Esophagus muscularis mucosa (tissue), 4 donors: Measurements from ENCODE around the gene IRAK2. TPM values are rescaled to one million over a fixed set of nuclear protein-coding genes. Genes with fewer than 3 reads are reported as not detected.

Source experiments
- DNase-seq: peaks from one replicate; pipeline ENCODE4 v3.0.0-alpha.2; 2017; ENCODE audit errors: extremely low spot score
- H3K27ac ChIP-seq, 4 donors: fragments of 200-600 bp; sonication (generic); replicated peaks in 1 of 4; 1 replicate in 3 of 4; 2 replicates in 1 of 4; pipeline ENCODE4 v1.5.1; 2016 to 2019; ENCODE audit warnings: mild to moderate bottlenecking in 1 of 4
- H3K27me3 ChIP-seq, 4 donors: fragments of 200-600 bp; sonication (generic); one replicate each; pipeline versions ENCODE4 v1.5.1 to v1.6.0; 2016 to 2019
- H3K36me3 ChIP-seq, 4 donors: fragments of 200-600 bp; sonication (generic); one replicate each; pipeline ENCODE4 v1.5.1; 2016 to 2019
- H3K4me1 ChIP-seq, 4 donors: fragments of 200-600 bp; sonication (generic); one replicate each; pipeline ENCODE4 v1.5.1; 2016 to 2019
- H3K4me3 ChIP-seq, 4 donors: fragments of 200-600 bp; sonication (generic); 1 replicate in 2 of 4; 2 replicates in 2 of 4; pipeline ENCODE4 v1.5.1; 2016 to 2019; ENCODE audit warnings: mild to moderate bottlenecking in 4 of 4, moderate library complexity in 1 of 4
- H3K9me3 ChIP-seq, 4 donors: fragments of 200-600 bp; sonication (generic); 1 replicate in 3 of 4; 2 replicates in 1 of 4; pipeline ENCODE4 v1.5.1; 2016 to 2019
- EP300 ChIP-seq: sonication (generic); formaldehyde crosslinking; IDR thresholded peaks from one replicate; pipeline ENCODE4 v1.6.1; 2017; ENCODE audit warnings: antibody characterized with exemption
- POLR2A ChIP-seq: fragments of 450-650 bp; IDR thresholded peaks from one replicate; pipeline ENCODE4 v1.6.1; 2017; ENCODE audit warnings: antibody characterized with exemption, moderate library complexity, mild to moderate bottlenecking, low read depth
- POLR2AphosphoS5 ChIP-seq, 2 donors: sonication (generic); formaldehyde crosslinking; IDR thresholded peaks; one replicate each; pipeline ENCODE4 v1.6.1; 2017; ENCODE audit warnings: antibody characterized with exemption in 2 of 2
- WGBS: methylation state at CpG from one replicate; pipeline ENCODE4 v1.1.5; 2018; 5-methylcytosine and 5-hydroxymethylcytosine counted together
- intact Hi-C: fragments of 100-400 bp; cut with DNase I; formaldehyde crosslinking; loops from one replicate; pipeline ENCODE4 v1.15.1; 2023
- total RNA-seq, 4 donors: library from RNA; depleted of rRNA; stranded (reverse); fragments of >200 nt; gene quantifications; one replicate each; pipeline versions ENCODE4 v1.1.0 to v1.2.1, GENCODE V29; 2016
- TF ChIP-seq, protein P1 (sequence below), 3 experiments: fragments of 200-600 bp in 2 of 3; fragments of 450-650 bp in 1 of 3; sonication (generic) in 2 of 3; IDR thresholded peaks; one replicate each; pipeline ENCODE4 v1.5.1; 2017 to 2019; ENCODE audit warnings: antibody characterized with exemption in 3 of 3, mild to moderate bottlenecking in 2 of 3, moderate library complexity in 1 of 3

Gene IRAK2, protein sequence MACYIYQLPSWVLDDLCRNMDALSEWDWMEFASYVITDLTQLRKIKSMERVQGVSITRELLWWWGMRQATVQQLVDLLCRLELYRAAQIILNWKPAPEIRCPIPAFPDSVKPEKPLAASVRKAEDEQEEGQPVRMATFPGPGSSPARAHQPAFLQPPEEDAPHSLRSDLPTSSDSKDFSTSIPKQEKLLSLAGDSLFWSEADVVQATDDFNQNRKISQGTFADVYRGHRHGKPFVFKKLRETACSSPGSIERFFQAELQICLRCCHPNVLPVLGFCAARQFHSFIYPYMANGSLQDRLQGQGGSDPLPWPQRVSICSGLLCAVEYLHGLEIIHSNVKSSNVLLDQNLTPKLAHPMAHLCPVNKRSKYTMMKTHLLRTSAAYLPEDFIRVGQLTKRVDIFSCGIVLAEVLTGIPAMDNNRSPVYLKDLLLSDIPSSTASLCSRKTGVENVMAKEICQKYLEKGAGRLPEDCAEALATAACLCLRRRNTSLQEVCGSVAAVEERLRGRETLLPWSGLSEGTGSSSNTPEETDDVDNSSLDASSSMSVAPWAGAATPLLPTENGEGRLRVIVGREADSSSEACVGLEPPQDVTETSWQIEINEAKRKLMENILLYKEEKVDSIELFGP
- 1 to 10 TPM; 2.5 to 3.2 (median 2.8) TPM for total RNA-seq

DNA sequence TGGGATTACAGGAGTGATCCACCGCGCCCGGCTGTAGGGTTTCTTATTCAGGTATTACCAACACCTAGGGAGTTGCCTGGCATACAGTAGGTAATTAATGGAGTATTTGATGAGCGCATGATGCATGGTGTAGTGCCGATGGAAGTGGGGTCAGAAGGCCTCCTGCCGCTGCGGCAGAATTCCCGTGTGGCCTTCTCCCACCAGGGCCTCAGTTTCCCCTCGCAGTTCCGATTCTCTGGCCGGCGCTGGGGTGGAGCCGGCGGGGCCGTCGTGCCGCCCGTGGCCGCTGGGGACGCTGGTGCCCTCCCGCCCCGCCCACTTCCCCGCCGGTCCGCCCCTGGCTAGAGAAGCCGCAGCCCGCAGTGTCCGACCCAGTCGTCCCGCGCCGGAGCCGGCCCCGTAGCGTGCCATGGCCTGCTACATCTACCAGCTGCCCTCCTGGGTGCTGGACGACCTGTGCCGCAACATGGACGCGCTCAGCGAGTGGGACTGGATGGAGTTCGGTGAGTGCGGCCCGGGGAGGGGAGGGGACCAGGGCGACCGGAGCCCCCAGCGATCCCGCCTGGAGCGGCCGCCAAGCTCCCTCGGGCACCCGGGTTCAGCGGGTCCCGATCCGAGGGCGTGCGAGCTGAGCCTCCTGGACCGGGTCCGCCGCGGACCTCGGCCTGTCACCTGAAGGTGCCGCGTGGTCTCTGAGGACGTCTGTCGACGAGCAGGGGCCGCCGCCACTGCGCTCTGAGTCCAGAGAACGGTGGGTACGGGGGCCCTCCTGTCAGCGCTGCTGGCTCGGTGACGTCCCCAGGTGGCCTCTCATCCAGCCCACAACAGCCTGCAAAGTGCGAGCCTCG lies at the start of gene IRAK2:
TSS of gene IRAK2 (plus strand) at position 374 of the 848 bp plus-strand sequence. CDS start at position 410, 36 bp downstream.
- no peak for DNase-seq
- TF ChIP-seq EP300 (no peak), POLR2AphosphoS5 (IDR thresholded peaks at IDR 0.05) (peak; percentile 58 to 82), POLR2A (peak; percentile 15)
- TF ChIP-seq, protein P1, sequence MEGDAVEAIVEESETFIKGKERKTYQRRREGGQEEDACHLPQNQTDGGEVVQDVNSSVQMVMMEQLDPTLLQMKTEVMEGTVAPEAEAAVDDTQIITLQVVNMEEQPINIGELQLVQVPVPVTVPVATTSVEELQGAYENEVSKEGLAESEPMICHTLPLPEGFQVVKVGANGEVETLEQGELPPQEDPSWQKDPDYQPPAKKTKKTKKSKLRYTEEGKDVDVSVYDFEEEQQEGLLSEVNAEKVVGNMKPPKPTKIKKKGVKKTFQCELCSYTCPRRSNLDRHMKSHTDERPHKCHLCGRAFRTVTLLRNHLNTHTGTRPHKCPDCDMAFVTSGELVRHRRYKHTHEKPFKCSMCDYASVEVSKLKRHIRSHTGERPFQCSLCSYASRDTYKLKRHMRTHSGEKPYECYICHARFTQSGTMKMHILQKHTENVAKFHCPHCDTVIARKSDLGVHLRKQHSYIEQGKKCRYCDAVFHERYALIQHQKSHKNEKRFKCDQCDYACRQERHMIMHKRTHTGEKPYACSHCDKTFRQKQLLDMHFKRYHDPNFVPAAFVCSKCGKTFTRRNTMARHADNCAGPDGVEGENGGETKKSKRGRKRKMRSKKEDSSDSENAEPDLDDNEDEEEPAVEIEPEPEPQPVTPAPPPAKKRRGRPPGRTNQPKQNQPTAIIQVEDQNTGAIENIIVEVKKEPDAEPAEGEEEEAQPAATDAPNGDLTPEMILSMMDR (IDR thresholded peaks at IDR 0.05): peak; percentile 87 to 100 (median 95)
- peak within 1 kb of the TSS; percentile 75 to 81 (median 76) for H3K27ac ChIP-seq
- H3K27me3 ChIP-seq: no peaks in the 10 kb centered on the region
- peak within 1 kb of the TSS; percentile 76 to 96 (median 88) for H3K4me3 ChIP-seq
- intact Hi-C loops: loop anchor here (2.0 kb wide), 1 partner anchor 60 kb away; no protein-coding TSS in a partner anchor
- H3K9me3 ChIP-seq: peaks cover 0 to 8% (median 5%) of the 10 kb centered on the region in 4 donors
- peaks cover 0 to 4% (median 1%) of the 10 kb centered on the region in 4 donors for H3K36me3 ChIP-seq
- peaks cover 2 to 18% (median 12%) of the 10 kb centered on the region in 4 donors for H3K4me1 ChIP-seq
- WGBS: 5% methylated on average over 38 of the region's 76 CpGs

DNA sequence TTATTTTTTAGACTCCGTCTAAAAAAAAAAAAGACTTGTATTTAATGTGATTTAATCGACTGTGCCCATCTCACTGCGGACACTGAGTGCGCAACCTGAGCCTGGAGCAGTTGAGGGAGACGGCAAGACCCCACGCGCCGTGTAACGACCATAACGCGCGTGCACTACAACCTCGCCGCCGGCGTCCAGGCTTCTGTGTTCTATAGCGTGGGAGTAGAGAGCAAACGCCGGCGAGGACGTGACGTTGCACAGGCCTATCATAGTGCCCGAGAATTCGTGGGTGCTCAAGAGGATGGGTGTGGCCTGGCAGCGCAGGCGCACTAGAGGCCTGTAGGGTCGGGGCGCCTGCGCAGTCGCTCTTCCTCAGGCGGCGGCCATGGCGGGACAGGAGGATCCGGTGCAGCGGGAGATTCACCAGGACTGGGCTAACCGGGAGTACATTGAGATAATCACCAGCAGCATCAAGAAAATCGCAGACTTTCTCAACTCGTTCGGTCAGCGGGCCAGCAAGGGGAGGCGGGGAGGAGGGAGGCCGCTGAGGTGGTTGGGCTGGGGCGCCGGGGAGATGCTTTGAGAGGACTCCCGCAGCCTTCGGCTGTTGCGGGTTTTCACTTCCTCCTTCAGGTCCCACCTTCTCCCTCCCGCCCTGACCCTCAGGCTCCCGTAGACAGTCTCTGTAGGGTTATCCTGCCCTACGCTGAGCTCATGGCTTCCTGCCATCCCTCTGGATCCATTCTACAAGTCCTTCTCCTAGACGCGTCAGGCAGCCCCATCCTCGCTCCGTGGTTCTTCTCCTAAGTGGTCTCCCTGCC lies 49.2 kb upstream of the IRAK2 start, which contains the start of gene BRK1:
TSS of gene BRK1 (plus strand) at position 350 of the 812 bp plus-strand sequence. CDS start at position 377, 27 bp downstream.
- TF ChIP-seq POLR2A (peak; percentile 50), EP300 (no peak), POLR2AphosphoS5 (IDR thresholded peaks at IDR 0.05) (peak; percentile 96 to 97)
- TF ChIP-seq, protein P1 (IDR thresholded peaks at IDR 0.05): peak in 1 of 3 experiments; percentile 17
- no peaks in the 10 kb centered on the region for H3K9me3 ChIP-seq
- peaks cover 0 to 21% (median 0%) of the 10 kb centered on the region in 4 donors for H3K36me3 ChIP-seq
- peaks cover 25 to 50% (median 39%) of the 10 kb centered on the region in 4 donors for H3K4me1 ChIP-seq
- 2% methylated on average over 24 of the region's 54 CpGs for WGBS
- DNase-seq: peak; percentile 98
- no peaks in the 10 kb centered on the region for H3K27me3 ChIP-seq
- H3K27ac ChIP-seq: peak within 1 kb of the TSS; percentile 83 to 89 (median 86)
- intact Hi-C loops: loop anchor here (5.0 to 10.0 kb wide), 2 partner anchors 88 to 161 kb away; partner anchors contain the start of genes FANCD2 and PRRT3
- H3K4me3 ChIP-seq: peak within 1 kb of the TSS; percentile 84 to 89 (median 88)

- H3K27ac ChIP-seq: peak overlapping the region; percentile 83 to 89 (median 86)
- intact Hi-C loops: loop anchor here (5.0 to 10.0 kb wide), 2 partner anchors 89 to 161 kb away; partner anchors contain the start of genes FANCD2 and PRRT3
- H3K27me3 ChIP-seq: no peaks in the 10 kb centered on the region
- H3K4me3 ChIP-seq: peak overlapping the region; percentile 84 to 89 (median 88)
- H3K4me1 ChIP-seq: peaks cover 25 to 50% (median 39%) of the 10 kb centered on the region in 4 donors
- TF ChIP-seq EP300 (no peak), POLR2A (no peak), POLR2AphosphoS5 (IDR thresholded peaks at IDR 0.05) (no peak)
- TF ChIP-seq, protein P1 (IDR thresholded peaks at IDR 0.05): no peak
- WGBS: under 1% methylated on average over 10 of the region's 10 CpGs
- no peaks in the 10 kb centered on the region for H3K9me3 ChIP-seq
- no peak for DNase-seq
- peaks cover 0 to 26% (median 0%) of the 10 kb centered on the region in 4 donors for H3K36me3 ChIP-seq
Observed at GRCh38 chr3:10116138-10116460, 48.6 kb upstream of the IRAK2 start.
